Vagina (tissue), 2 donors: Measurements from ENCODE around the gene INTS3. TPM values are rescaled to one million over a fixed set of nuclear protein-coding genes. Genes with fewer than 3 reads are reported as not detected.
"Not testable (repeated sequence)": the region's sequence is repeated elsewhere in the genome, so short reads cannot be mapped to it uniquely, and the experiment has no call there.

Source experiments
- DNase-seq, 2 donors: peaks; one replicate each; pipeline ENCODE4 v3.0.0-alpha.2; 2017; ENCODE audit errors: extremely low spot score in 2 of 2
- H3K27ac ChIP-seq: fragments of 200-600 bp; sonication (generic); one replicate; pipeline ENCODE4 v1.5.1; 2019
- H3K27me3 ChIP-seq: fragments of 200-600 bp; sonication (generic); one replicate; pipeline ENCODE4 v1.5.1; 2019
- H3K36me3 ChIP-seq, 2 donors: fragments of 200-600 bp; sonication (generic); one replicate each; pipeline ENCODE4 v1.5.1; 2017 to 2019
- H3K4me1 ChIP-seq: fragments of 200-600 bp; sonication (generic); one replicate; pipeline ENCODE4 v1.5.1; 2019
- H3K4me3 ChIP-seq, 2 donors: fragments of 200-600 bp; sonication (generic); 1 replicate in 1 of 2; 2 replicates in 1 of 2; pipeline ENCODE4 v1.5.1; 2016 to 2019
- H3K9me3 ChIP-seq: fragments of 200-600 bp; sonication (generic); one replicate; pipeline ENCODE4 v1.5.1; 2019
- POLR2A ChIP-seq, 2 donors: fragments of 450-650 bp; IDR thresholded peaks; one replicate each; pipeline ENCODE4 v1.6.1; 2017; ENCODE audit warnings: antibody characterized with exemption in 2 of 2, mild to moderate bottlenecking in 2 of 2, moderate library complexity in 2 of 2
- POLR2AphosphoS5 ChIP-seq, 2 donors: sonication (generic); formaldehyde crosslinking; IDR thresholded peaks; one replicate each; pipeline ENCODE4 v1.9.0; 2017; ENCODE audit warnings: antibody characterized with exemption in 2 of 2, mild to moderate bottlenecking in 2 of 2, low read depth in 1 of 2; ENCODE audit not compliant: insufficient read depth in 1 of 2
- intact Hi-C: fragments of 100-400 bp; cut with DNase I; formaldehyde crosslinking; loops from one replicate; pipeline ENCODE4 v1.15.1; 2023
- total RNA-seq: library from RNA; depleted of rRNA; stranded (reverse); fragments of >200 nt; gene quantifications from one replicate; pipeline ENCODE4 v1.2.3, GENCODE V29; 2016
- TF ChIP-seq, protein P1 (sequence below), 3 experiments: fragments of 450-650 bp in 2 of 3; fragments of 200-600 bp in 1 of 3; sonication (generic) in 1 of 3; IDR thresholded peaks; one replicate each; pipeline ENCODE4 v1.5.1; 2017 to 2019; ENCODE audit warnings: antibody characterized with exemption in 3 of 3, mild to moderate bottlenecking in 2 of 3, moderate library complexity in 2 of 3

INTS3 gene
- total RNA-seq, 1 donor from 2014 or later, result 45.9 TPM

DNA sequence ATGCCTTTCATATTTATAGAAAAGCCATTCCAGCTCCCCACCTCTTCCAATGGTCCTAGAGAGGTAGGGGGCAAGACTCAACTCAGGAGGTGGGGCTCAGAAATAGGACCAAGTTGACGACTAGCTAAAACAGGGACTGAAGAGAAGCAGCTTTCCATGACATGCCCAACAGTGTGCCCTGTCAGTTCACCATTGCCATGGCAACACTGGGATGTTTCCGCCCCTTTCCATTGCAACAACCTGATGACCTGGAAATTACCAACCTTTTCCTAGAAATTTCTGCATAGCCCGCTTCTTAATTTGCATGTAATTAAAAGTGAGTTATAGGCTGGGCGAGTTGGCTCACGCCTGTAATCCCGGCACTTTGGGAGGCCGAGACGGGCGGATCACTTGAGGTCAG, 22.4 kb upstream of the INTS3 start:
- no peak for DNase-seq
- no peaks in the 10 kb centered on the region for H3K9me3 ChIP-seq
- intact Hi-C loops, result no loop called here
- no peak overlapping the region for H3K27ac ChIP-seq
- no peaks in the 10 kb centered on the region for H3K4me1 ChIP-seq
- TF ChIP-seq, protein P1, sequence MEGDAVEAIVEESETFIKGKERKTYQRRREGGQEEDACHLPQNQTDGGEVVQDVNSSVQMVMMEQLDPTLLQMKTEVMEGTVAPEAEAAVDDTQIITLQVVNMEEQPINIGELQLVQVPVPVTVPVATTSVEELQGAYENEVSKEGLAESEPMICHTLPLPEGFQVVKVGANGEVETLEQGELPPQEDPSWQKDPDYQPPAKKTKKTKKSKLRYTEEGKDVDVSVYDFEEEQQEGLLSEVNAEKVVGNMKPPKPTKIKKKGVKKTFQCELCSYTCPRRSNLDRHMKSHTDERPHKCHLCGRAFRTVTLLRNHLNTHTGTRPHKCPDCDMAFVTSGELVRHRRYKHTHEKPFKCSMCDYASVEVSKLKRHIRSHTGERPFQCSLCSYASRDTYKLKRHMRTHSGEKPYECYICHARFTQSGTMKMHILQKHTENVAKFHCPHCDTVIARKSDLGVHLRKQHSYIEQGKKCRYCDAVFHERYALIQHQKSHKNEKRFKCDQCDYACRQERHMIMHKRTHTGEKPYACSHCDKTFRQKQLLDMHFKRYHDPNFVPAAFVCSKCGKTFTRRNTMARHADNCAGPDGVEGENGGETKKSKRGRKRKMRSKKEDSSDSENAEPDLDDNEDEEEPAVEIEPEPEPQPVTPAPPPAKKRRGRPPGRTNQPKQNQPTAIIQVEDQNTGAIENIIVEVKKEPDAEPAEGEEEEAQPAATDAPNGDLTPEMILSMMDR (IDR thresholded peaks at IDR 0.05), result no peak
- TF ChIP-seq POLR2AphosphoS5 (IDR thresholded peaks at IDR 0.05; ENCODE audit: insufficient read depth in 1 of 2, low read depth in 1 of 2) (no peak), POLR2A (IDR thresholded peaks at IDR 0.05) (no peak)
- no peaks in the 10 kb centered on the region for H3K36me3 ChIP-seq
- no peak overlapping the region for H3K4me3 ChIP-seq
- H3K27me3 ChIP-seq, result no peaks in the 10 kb centered on the region

DNA sequence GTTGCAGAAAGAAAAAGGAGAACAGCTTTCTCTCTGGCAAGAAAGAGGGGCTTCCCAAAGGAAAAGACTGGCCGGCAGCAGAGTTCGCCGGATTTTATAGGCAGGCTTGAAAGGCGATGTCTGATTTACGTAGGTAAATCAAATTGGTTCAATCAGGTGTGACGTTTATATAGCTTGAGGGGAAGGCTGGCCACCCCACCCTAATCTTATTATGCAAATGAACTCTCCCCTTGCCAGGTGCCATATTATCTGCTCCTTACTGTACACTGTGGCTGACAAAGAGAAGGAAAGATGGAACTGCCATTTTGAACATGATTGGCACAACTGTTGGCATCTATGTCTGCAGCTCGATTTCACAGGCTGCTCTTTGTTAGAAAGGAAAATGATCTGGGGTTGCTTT, 16.8 kb upstream of the INTS3 start:
- no peak overlapping the region for H3K27ac ChIP-seq
- TF ChIP-seq POLR2AphosphoS5 (IDR thresholded peaks at IDR 0.05; ENCODE audit: insufficient read depth in 1 of 2, low read depth in 1 of 2), result no peak
- no peak for TF ChIP-seq POLR2A (IDR thresholded peaks at IDR 0.05)
- TF ChIP-seq, protein P1 (IDR thresholded peaks at IDR 0.05), result no peak
- intact Hi-C loops, result no loop called here
- no peak overlapping the region for H3K4me3 ChIP-seq
- DNase-seq, result no peak
- no peaks in the 10 kb centered on the region for H3K36me3 ChIP-seq
- no peaks in the 10 kb centered on the region for H3K9me3 ChIP-seq
- H3K4me1 ChIP-seq, result no peaks in the 10 kb centered on the region
- H3K27me3 ChIP-seq, result no peaks in the 10 kb centered on the region

DNA sequence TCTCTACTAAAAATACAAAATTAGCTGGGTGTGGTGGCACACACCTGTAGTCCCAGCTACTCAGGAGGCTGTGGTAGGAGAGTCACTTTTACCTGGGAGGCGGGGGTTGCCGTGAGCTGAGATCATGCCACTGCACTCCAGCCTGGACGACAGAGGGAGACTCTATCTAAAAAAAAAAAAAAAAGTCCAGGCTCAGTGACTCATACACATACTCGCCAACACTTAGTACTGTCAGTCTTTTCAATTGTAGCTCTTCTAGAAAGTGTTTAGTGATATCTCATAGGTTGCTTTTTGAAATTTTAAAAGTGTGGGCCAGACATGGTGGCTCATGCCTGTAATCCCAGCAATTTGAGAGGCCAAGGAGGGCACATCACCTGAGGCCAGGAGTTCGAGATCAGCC, 11.6 kb upstream of the INTS3 start:
- DNase-seq, H3K27ac ChIP-seq, H3K9me3 ChIP-seq, H3K4me1 ChIP-seq, H3K4me3 ChIP-seq, H3K36me3 ChIP-seq, intact Hi-C loops, H3K27me3 ChIP-seq: not testable (repeated sequence)

DNA sequence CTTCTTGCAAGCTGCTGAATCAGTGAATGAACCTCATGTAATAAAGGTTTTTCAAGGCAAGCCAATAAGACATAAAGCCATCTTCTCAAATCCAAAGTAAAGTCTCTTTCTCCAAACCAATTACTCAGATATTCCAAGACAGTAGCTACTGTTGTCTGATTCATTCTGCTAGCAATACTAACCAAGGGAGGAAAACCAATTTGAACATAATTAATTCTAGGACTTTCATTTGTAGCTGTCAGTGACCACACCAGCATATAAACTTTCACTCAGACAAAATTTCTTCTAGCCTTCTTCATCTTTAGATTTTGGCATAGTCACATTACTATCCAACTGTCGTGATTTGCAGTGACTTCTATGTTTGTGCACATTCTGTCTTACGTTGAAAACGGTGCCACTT, 10.5 kb upstream of the INTS3 start:
- TF ChIP-seq, protein P1 (IDR thresholded peaks at IDR 0.05), result no peak
- TF ChIP-seq POLR2A (IDR thresholded peaks at IDR 0.05), result no peak
- TF ChIP-seq POLR2AphosphoS5 (IDR thresholded peaks at IDR 0.05; ENCODE audit: insufficient read depth in 1 of 2, low read depth in 1 of 2), result no peak
- intact Hi-C loops, result no loop called here
- Histone ChIP-seq H3K4me1 (no peaks in the 10 kb centered on the region), H3K9me3 (no peaks in the 10 kb centered on the region), H3K27ac (no peak overlapping the region), H3K4me3 (no peak overlapping the region), H3K27me3 (no peaks in the 10 kb centered on the region), H3K36me3 (no peaks in the 10 kb centered on the region)
- no peak for DNase-seq

DNA sequence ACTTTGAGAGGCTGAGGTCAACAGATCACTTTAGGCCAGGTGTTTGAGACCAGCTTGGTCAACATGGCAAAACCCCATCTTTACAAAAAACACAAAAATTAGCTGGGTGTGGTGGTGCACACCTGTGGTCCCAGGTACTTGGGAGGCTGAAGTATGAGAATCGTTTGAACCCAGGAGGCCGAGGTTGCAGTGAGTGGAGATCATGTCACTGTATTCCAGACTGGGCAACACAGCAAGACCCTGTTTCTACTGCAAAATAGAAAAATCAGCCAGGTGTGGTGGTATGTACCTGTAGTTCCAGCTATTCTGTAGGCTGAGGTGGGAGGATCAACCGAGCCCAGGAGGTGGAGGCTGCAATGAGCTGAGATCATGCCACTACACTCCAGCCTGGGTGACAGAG, 4.2 kb upstream of the INTS3 start:
- no peaks in the 10 kb centered on the region for H3K36me3 ChIP-seq
- H3K9me3 ChIP-seq, result no peaks in the 10 kb centered on the region
- DNase-seq, result no peak
- H3K4me1 ChIP-seq, result peaks cover 6% of the 10 kb centered on the region
- H3K4me3 ChIP-seq, result no peak overlapping the region
- intact Hi-C loops, result no loop called here
- TF ChIP-seq, protein P1 (IDR thresholded peaks at IDR 0.05), result no peak
- TF ChIP-seq POLR2A (IDR thresholded peaks at IDR 0.05) (no peak), POLR2AphosphoS5 (IDR thresholded peaks at IDR 0.05; ENCODE audit: insufficient read depth in 1 of 2, low read depth in 1 of 2) (no peak)
- H3K27me3 ChIP-seq, result no peaks in the 10 kb centered on the region
- no peak overlapping the region for H3K27ac ChIP-seq

DNA sequence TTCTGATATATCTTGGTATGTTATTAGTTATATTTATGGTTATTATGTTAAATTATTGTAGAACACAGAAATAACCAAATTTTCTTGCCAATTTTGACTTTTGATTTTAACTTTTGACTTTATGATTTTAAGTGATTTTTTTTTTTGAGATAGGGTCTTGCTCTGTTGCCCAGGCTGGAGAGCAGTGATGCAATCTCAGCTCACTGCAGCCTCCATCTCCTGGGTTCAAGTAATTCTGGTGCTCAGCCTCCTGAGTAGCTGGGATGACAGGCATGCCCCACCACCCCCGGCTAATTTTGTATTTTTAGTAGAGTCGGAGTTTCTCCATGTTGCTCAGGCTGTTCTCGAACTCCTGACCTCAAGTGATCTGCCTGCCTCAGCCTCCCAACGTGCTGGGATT, 3.2 kb upstream of the INTS3 start:
- peaks cover 15% of the 10 kb centered on the region for H3K4me1 ChIP-seq
- DNase-seq, H3K27ac ChIP-seq, H3K36me3 ChIP-seq, intact Hi-C loops, H3K4me3 ChIP-seq, H3K9me3 ChIP-seq, H3K27me3 ChIP-seq: not testable (repeated sequence)
